Gastrocnemius medialis (tissue), 4 donors: ENCODE measurements around the gene LNX1. TPM values are rescaled to one million over a fixed set of nuclear protein-coding genes. Genes with fewer than 3 reads are reported as not detected.

Source experiments
- ATAC-seq, 2 donors: fragments of 150-250 bp; one replicate each; pipeline ENCODE4 v1.9.1; 2016
- DNase-seq, 2 donors: peaks; one replicate each; pipeline ENCODE4 v3.0.0-alpha.2; 2019
- H3K27ac ChIP-seq, 4 donors: fragments of 200-600 bp; sonication (generic); 1 replicate in 1 of 4; 2 replicates in 3 of 4; pipeline ENCODE4 v1.5.1; 2016 to 2018; ENCODE audit warnings: mild to moderate bottlenecking in 2 of 4, moderate library complexity in 1 of 4
- H3K27me3 ChIP-seq, 3 donors: fragments of 200-600 bp; sonication (generic) in 2 of 3; 1 replicate in 1 of 3; 2 replicates in 2 of 3; pipeline versions ENCODE4 v1.5.1 to v1.6.0; 2016 to 2019; ENCODE audit warnings: mild to moderate bottlenecking in 1 of 3, moderate library complexity in 1 of 3
- H3K36me3 ChIP-seq, 2 donors: fragments of 200-600 bp; sonication (generic) in 1 of 2; one replicate each; pipeline ENCODE4 v1.5.1; 2017 to 2018
- H3K4me1 ChIP-seq, 2 donors: fragments of 200-600 bp; sonication (generic) in 1 of 2; one replicate each; pipeline ENCODE4 v1.5.1; 2016 to 2017; ENCODE audit warnings: mild to moderate bottlenecking in 2 of 2
- H3K4me3 ChIP-seq, 4 donors: fragments of 200-600 bp; sonication (generic) in 3 of 4; 1 replicate in 1 of 4; 2 replicates in 3 of 4; pipeline ENCODE4 v1.5.1; 2016 to 2019; ENCODE audit warnings: mild to moderate bottlenecking in 2 of 4
- H3K9me3 ChIP-seq, 3 donors: fragments of 200-600 bp; sonication (generic) in 2 of 3; 1 replicate in 1 of 3; 2 replicates in 2 of 3; pipeline ENCODE4 v1.5.1; 2016 to 2019
- POLR2A ChIP-seq, 2 donors: fragments of 450-650 bp; IDR thresholded peaks; one replicate each; pipeline ENCODE4 v1.6.1; 2017; ENCODE audit warnings: antibody characterized with exemption in 2 of 2, mild to moderate bottlenecking in 2 of 2, moderate library complexity in 2 of 2
- in situ Hi-C, 4 donors: fragments of 200-750 bp; cut with MboI; loops; one replicate each; pipeline versions ENCODE4 v1.15.0 to v1.8.0; 2017; ENCODE audit warnings: low sequenced_read_pairs in 4 of 4
- intact Hi-C: fragments of 100-400 bp; cut with DNase I; formaldehyde crosslinking; loops from one replicate; pipeline ENCODE4 v1.15.1; 2023; ENCODE audit warnings: low total_unique reads
- total RNA-seq, 4 donors: library from RNA; depleted of rRNA; stranded (reverse); fragments of >200 nt; gene quantifications; one replicate each; pipeline versions ENCODE4 v1.1.0 to v1.2.3, GENCODE V29; 2016
- TF ChIP-seq, protein P1 (sequence below), 5 experiments: fragments of 450-650 bp in 3 of 5; fragments of 200-600 bp in 2 of 5; sonication (generic) in 2 of 5; IDR thresholded peaks in 4 of 5; conservative IDR thresholded peaks in 1 of 5; 1 replicate in 4 of 5; 2 replicates in 1 of 5; pipeline ENCODE4 v1.5.1; 2016 to 2019; ENCODE audit warnings: antibody characterized with exemption in 5 of 5, mild to moderate bottlenecking in 3 of 5, moderate library complexity in 3 of 5

Gene LNX1
- total RNA-seq, 4 donors from 2014 or later, result 7.0 to 12.3 (median 11.0) TPM

- Histone ChIP-seq H3K4me1 (no peaks in the 10 kb centered on the region), H3K27me3 (no peaks in the 10 kb centered on the region), H3K36me3 (no peaks in the 10 kb centered on the region), H3K27ac (peak overlapping the region in 3 of 4 donors; percentile 27 to 56 (median 41)), H3K4me3 (no peak overlapping the region), H3K9me3 (no peaks in the 10 kb centered on the region)
- in situ Hi-C loops, result loop anchor here in 3 of 4 donors (10.0 to 25.0 kb wide), 3 partner anchors 311 to 726 kb away; partner anchors contain the start of gene PDGFRA (in 1 of the 3)
- TF ChIP-seq, protein P1, sequence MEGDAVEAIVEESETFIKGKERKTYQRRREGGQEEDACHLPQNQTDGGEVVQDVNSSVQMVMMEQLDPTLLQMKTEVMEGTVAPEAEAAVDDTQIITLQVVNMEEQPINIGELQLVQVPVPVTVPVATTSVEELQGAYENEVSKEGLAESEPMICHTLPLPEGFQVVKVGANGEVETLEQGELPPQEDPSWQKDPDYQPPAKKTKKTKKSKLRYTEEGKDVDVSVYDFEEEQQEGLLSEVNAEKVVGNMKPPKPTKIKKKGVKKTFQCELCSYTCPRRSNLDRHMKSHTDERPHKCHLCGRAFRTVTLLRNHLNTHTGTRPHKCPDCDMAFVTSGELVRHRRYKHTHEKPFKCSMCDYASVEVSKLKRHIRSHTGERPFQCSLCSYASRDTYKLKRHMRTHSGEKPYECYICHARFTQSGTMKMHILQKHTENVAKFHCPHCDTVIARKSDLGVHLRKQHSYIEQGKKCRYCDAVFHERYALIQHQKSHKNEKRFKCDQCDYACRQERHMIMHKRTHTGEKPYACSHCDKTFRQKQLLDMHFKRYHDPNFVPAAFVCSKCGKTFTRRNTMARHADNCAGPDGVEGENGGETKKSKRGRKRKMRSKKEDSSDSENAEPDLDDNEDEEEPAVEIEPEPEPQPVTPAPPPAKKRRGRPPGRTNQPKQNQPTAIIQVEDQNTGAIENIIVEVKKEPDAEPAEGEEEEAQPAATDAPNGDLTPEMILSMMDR (IDR thresholded peaks at IDR 0.05 in 4 of 5, conservative IDR thresholded peaks at IDR 0.05 in 1 of 5), result no peak
- TF ChIP-seq POLR2A (IDR thresholded peaks at IDR 0.05), result no peak
- intact Hi-C loops, result loop anchor here (5.0 to 10.0 kb wide), 2 partner anchors 104 to 206 kb away; no protein-coding TSS in a partner anchor
- DNase-seq (no peak), ATAC-seq (no peak)
Observed at GRCh38 chr4:53498706-53499105, 92.6 kb downstream of the LNX1 start.

- TF ChIP-seq, protein P1 (IDR thresholded peaks at IDR 0.05 in 4 of 5, conservative IDR thresholded peaks at IDR 0.05 in 1 of 5), result no peak
- no peak for TF ChIP-seq POLR2A (IDR thresholded peaks at IDR 0.05)
- ATAC-seq (peak; percentile 77 to 79), DNase-seq (peak; percentile 26 to 46)
- H3K9me3 ChIP-seq, result no peaks in the 10 kb centered on the region
- peak overlapping the region in 3 of 4 donors; percentile 27 to 56 (median 55) for H3K27ac ChIP-seq
- no peaks in the 10 kb centered on the region for H3K27me3 ChIP-seq
- no peaks in the 10 kb centered on the region for H3K36me3 ChIP-seq
- H3K4me3 ChIP-seq, result no peak overlapping the region
- intact Hi-C loops, result loop anchor here (5.0 to 10.0 kb wide), 2 partner anchors 105 to 207 kb away; no protein-coding TSS in a partner anchor
- in situ Hi-C loops, result loop anchor here in 3 of 4 donors (10.0 to 25.0 kb wide), 3 partner anchors 310 to 727 kb away; partner anchors contain the start of gene PDGFRA (in 1 of the 3)
- H3K4me1 ChIP-seq, result no peaks in the 10 kb centered on the region
Observed at GRCh38 chr4:53497487-53498244, 93.6 kb downstream of the LNX1 start.

DNA sequence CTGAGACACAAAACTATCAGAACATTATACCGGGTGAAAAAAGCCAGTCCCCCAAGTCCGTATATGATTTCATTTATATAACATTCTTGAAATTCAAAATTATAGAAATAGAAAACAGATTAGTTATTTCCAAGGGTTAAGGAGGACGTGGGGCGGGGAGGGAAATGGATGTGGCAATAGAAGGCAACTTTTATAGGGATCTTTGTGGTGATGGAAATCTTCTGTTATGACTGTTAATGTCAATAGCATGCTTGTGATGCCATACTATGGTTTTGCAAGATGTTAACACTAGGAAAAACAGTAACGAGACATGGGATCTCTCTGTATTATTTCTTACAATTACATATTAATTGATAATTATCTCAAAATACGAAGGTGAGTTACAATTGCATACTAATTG, 96.4 kb downstream of the LNX1 start:
- intact Hi-C loops, result loop anchor here (5.0 to 10.0 kb wide), 2 partner anchors 107 to 210 kb away; no protein-coding TSS in a partner anchor
- Histone ChIP-seq H3K36me3 (no peaks in the 10 kb centered on the region), H3K9me3 (no peaks in the 10 kb centered on the region), H3K27ac (no peak overlapping the region), H3K4me1 (peaks cover 5 to 11% of the 10 kb centered on the region in 2 donors), H3K4me3 (no peak overlapping the region), H3K27me3 (no peaks in the 10 kb centered on the region)
- no peak for ATAC-seq
- in situ Hi-C loops, result loop anchor here in 3 of 4 donors (10.0 to 25.0 kb wide), 3 partner anchors 308 to 730 kb away; partner anchors contain the start of gene PDGFRA (in 1 of the 3)
- no peak for DNase-seq
- no peak for TF ChIP-seq POLR2A (IDR thresholded peaks at IDR 0.05)
- TF ChIP-seq, protein P1 (IDR thresholded peaks at IDR 0.05 in 4 of 5, conservative IDR thresholded peaks at IDR 0.05 in 1 of 5), result no peak

- in situ Hi-C loops, result loop anchor here in 3 of 4 donors (10.0 to 25.0 kb wide), 3 partner anchors 304 to 734 kb away; partner anchors contain the start of gene PDGFRA (in 1 of the 3)
- DNase-seq, result peak in 1 of 2 donors; percentile 48
- Histone ChIP-seq H3K9me3 (no peaks in the 10 kb centered on the region), H3K4me1 (peaks cover 5 to 11% of the 10 kb centered on the region in 2 donors), H3K27me3 (no peaks in the 10 kb centered on the region), H3K36me3 (no peaks in the 10 kb centered on the region), H3K4me3 (no peak overlapping the region), H3K27ac (peak overlapping the region in 1 of 4 donors; percentile 3)
- intact Hi-C loops, result loop anchor here (1.0 to 10.0 kb wide), 2 partner anchors 214 to 743 kb away; no protein-coding TSS in a partner anchor
- ATAC-seq, result peak; percentile 68 to 81
- TF ChIP-seq POLR2A (IDR thresholded peaks at IDR 0.05), result no peak
- TF ChIP-seq, protein P1 (IDR thresholded peaks at IDR 0.05 in 4 of 5, conservative IDR thresholded peaks at IDR 0.05 in 1 of 5), result peak; percentile 30 to 62 (median 50)
Observed at GRCh38 chr4:53490965-53491622, 100.2 kb downstream of the LNX1 start.
